Right atrium auricular region (tissue), 2 donors: Measurements from ENCODE around the gene CCNI2. TPM values are rescaled to one million over a fixed set of nuclear protein-coding genes. Genes with fewer than 3 reads are reported as not detected.

ENCODE experiments used
- DNase-seq: peaks from one replicate; pipeline ENCODE4 v3.0.0-alpha.2; 2019; ENCODE audit warnings: low spot score
- H3K27ac ChIP-seq, 2 donors: fragments of 200-600 bp; sonication (generic); 1 replicate in 1 of 2; 2 replicates in 1 of 2; pipeline ENCODE4 v1.5.1; 2016 to 2019
- H3K27me3 ChIP-seq, 2 donors: fragments of 200-600 bp; sonication (generic); one replicate each; pipeline versions ENCODE4 v1.5.1 to v1.6.0; 2017 to 2019
- H3K36me3 ChIP-seq: fragments of 200-600 bp; sonication (generic); one replicate; pipeline ENCODE4 v1.5.1; 2016
- H3K4me1 ChIP-seq, 2 donors: fragments of 200-600 bp; sonication (generic); one replicate each; pipeline versions ENCODE4 v1.5.1 to v1.6.0; 2017 to 2019
- H3K4me3 ChIP-seq, 2 donors: fragments of 200-600 bp; sonication (generic); 1 replicate in 1 of 2; 2 replicates in 1 of 2; pipeline ENCODE4 v1.5.1; 2017 to 2019; ENCODE audit warnings: mild to moderate bottlenecking in 1 of 2, moderate library complexity in 1 of 2
- H3K9me3 ChIP-seq, 2 donors: fragments of 200-600 bp; sonication (generic); one replicate each; pipeline ENCODE4 v1.5.1; 2019
- CTCF ChIP-seq, 2 donors: fragments of 200-600 bp; sonication (generic); IDR thresholded peaks; one replicate each; pipeline ENCODE4 v1.5.1; 2019; ENCODE audit warnings: antibody characterized with exemption in 2 of 2
- total RNA-seq, 2 donors: library from RNA; depleted of rRNA; stranded (reverse); fragments of >200 nt; gene quantifications; one replicate each; pipeline ENCODE4 v1.1.0, GENCODE V29; 2016

CCNI2 gene
- total RNA-seq, 2 donors from 2014 or later: not detected

DNA sequence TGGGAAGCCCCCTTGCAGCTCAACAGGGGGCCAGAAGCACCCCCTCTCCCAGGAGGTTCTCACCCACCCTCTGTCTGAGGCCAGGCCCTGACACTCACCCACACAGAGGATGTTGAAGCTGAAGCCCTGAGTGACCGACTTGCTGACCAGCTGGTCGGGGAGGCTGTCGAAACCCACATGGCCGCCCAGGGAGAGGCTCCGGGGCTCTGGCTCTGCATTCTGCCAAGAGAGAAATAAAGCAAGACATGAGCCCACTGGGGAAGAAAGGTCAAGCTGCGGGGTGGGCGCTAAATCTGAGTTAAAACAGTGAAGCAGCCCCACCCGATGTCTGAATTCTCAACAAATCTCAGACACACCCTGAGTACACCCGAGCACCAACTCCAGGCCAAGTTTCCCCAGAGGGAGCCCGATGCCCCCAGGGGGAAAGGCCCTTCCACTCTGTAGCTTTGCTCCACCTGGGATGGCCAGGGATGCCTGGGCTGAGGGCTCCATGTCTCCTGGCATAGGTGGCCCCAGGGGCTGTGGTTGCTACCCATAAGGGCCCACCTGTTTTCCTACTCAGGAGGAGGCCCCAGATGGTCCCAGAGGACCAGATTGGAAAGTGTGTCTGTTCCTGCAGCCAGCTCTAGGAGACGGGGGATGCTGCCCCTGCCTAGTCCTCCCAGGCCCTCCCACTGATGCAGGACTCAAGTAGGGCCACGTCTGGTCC lies 18.2 kb downstream of the CCNI2 start:
- Histone ChIP-seq H3K27me3 (no peaks in the 10 kb centered on the region), H3K36me3 (peaks cover 48% of the 10 kb centered on the region), H3K4me1 (peaks cover 0 to 26% of the 10 kb centered on the region in 2 donors), H3K9me3 (no peaks in the 10 kb centered on the region), H3K27ac (peak overlapping the region in 1 of 2 donors; percentile 24), H3K4me3 (no peak overlapping the region)
- no peak for DNase-seq
- no peak for TF ChIP-seq CTCF (IDR thresholded peaks at IDR 0.05)

DNA sequence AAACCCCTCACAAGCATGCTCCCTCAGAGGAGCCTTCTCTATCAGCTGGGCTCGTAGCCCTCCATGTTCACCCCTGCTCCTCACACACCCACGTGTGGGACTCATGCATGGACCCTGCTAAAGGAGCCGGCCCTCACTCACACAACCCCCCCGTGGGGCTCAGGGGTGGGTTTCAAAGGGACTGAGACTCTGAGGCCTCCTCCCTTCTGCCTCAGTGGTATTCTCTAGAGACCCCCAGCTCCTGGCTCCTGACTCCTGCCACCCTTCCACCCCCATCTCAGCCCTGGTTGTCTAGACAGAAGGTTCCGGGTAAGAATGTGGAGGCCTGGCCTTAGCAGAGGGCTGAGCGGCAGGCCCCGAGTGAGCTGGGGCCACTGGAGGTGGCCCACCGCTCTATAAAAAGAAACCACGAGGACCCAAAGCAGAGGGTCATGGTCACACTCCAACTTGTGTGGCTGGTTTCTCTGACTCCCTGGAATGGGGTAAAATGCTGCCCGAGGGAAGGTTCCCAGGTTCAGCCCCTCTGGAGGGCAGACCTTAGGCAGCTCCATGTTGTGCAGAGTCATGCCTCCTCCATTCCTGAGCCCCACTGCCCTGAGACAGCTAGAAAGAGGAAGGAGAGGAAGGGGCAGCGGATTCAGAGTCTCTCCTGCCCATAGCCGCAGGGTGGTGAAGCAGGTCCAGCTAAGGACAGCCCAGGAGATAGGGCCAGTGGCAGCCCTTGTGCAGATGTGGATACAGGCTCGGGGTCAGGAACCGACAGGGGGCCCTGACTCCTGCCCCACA lies 19.0 kb downstream of the CCNI2 start:
- Histone ChIP-seq H3K9me3 (no peaks in the 10 kb centered on the region), H3K4me1 (peaks cover 0 to 33% of the 10 kb centered on the region in 2 donors), H3K27ac (no peak overlapping the region), H3K36me3 (peaks cover 40% of the 10 kb centered on the region), H3K4me3 (no peak overlapping the region), H3K27me3 (no peaks in the 10 kb centered on the region)
- DNase-seq: no peak
- TF ChIP-seq CTCF (IDR thresholded peaks at IDR 0.05): no peak

DNA sequence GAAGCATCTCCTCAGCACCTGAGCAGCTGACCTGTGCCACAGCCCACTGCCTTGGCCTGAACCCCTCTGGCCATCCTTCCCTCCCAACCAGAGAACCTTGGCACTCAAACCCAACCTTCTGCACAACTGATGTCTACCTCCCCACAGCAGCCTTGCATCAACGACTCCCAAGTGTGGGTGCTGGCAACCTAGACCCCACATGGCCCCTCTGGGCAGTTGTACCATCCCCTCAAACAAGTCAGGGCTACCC lies 19.5 kb downstream of the CCNI2 start:
- no peak overlapping the region for H3K27ac ChIP-seq
- DNase-seq: no peak
- no peaks in the 10 kb centered on the region for H3K27me3 ChIP-seq
- no peak overlapping the region for H3K4me3 ChIP-seq
- H3K36me3 ChIP-seq: peaks cover 35% of the 10 kb centered on the region
- no peak for TF ChIP-seq CTCF (IDR thresholded peaks at IDR 0.05)
- no peaks in the 10 kb centered on the region for H3K9me3 ChIP-seq
- peaks cover 0 to 38% of the 10 kb centered on the region in 2 donors for H3K4me1 ChIP-seq

- H3K27ac ChIP-seq: peak overlapping the region in 1 of 2 donors; percentile 13
These were observed 19.9 kb downstream of the CCNI2 start for GRCh38 chr5:132767150-132767549.

DNA sequence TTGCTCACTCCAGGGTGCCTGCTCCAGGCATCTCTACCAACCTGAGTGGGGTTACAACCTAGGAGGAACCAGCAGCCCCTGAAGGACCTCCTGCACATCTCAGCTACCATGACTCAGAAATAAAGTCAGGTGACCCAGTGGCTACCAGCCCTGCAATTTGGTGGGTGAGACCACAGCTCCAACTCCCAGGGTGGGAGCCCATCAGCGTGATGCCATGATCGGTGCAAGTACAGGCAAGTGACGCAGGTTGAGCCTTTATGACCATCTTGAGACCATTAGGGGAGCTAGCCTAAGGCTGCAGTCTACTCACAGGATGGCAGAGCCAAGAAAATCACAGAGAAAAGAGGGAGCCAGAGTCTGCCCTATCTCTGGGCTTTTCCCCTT lies 21.3 kb downstream of the CCNI2 start:
- Histone ChIP-seq H3K27ac (peak overlapping the region in 1 of 2 donors; percentile 14), H3K36me3 (peaks cover 19% of the 10 kb centered on the region), H3K9me3 (no peaks in the 10 kb centered on the region), H3K4me1 (peaks cover 0 to 56% of the 10 kb centered on the region in 2 donors), H3K4me3 (no peak overlapping the region), H3K27me3 (no peaks in the 10 kb centered on the region)
- no peak for DNase-seq
- no peak for TF ChIP-seq CTCF (IDR thresholded peaks at IDR 0.05)

More at GRCh38 chr5:132767150-132767549, 19.9 kb downstream of the CCNI2 start:
- Histone ChIP-seq H3K4me3 (no peak overlapping the region), H3K27me3 (no peaks in the 10 kb centered on the region), H3K9me3 (no peaks in the 10 kb centered on the region), H3K4me1 (peaks cover 0 to 42% of the 10 kb centered on the region in 2 donors), H3K36me3 (peaks cover 31% of the 10 kb centered on the region)
- TF ChIP-seq CTCF (IDR thresholded peaks at IDR 0.05): no peak
- no peak for DNase-seq
